Fibroblast of skin of right quadriceps (primary cell): ENCODE measurements around the gene INSRR.
A peak's percentile ranks its signal among the peaks of the same experiment; 100 is the strongest.

ENCODE experiments used
- DNase-seq: peaks from one replicate; pipeline ENCODE4 v3.0.0-alpha.2; 2013

Gene INSRR

DNA sequence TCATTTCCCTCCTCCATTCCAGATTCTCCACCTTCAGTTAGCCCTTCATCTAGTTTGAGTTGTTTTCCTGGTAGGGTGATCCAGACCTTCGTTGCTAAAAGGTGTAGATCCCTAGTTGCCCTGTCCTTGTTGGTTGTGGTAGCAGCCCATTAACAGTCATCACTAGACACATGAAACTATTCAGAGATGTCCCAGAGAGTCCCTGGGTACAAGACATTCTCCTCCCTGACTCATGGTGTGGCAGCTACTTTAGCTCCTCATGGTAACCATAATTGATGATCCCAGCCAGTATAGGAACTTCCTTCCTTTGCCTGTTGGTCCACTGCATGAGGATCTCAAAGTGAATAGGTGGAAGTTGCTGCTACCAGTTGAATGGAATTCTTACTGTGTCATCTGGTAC, 36.2 kb downstream of the INSRR start:
- no peak for DNase-seq

DNA sequence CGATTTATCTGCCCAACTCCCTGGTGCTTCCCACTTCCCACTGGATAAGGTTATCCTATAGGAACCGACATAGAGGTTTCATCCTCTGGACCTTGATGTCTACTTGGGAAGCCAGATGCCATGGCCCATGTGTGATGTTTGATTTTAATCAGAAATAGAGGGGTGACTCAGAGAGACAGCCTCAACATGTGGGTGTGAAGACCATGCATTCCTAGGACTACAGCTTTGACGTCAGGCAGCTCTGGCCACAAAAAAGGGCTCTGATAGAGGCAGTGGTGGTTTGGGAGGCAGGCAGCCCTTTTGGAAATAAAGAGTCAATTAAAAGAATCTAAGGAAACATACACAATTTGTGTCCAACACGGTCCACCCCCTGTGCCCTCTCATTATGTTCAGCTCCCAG, 37.1 kb downstream of the INSRR start:
- DNase-seq: peak; percentile 73

DNA sequence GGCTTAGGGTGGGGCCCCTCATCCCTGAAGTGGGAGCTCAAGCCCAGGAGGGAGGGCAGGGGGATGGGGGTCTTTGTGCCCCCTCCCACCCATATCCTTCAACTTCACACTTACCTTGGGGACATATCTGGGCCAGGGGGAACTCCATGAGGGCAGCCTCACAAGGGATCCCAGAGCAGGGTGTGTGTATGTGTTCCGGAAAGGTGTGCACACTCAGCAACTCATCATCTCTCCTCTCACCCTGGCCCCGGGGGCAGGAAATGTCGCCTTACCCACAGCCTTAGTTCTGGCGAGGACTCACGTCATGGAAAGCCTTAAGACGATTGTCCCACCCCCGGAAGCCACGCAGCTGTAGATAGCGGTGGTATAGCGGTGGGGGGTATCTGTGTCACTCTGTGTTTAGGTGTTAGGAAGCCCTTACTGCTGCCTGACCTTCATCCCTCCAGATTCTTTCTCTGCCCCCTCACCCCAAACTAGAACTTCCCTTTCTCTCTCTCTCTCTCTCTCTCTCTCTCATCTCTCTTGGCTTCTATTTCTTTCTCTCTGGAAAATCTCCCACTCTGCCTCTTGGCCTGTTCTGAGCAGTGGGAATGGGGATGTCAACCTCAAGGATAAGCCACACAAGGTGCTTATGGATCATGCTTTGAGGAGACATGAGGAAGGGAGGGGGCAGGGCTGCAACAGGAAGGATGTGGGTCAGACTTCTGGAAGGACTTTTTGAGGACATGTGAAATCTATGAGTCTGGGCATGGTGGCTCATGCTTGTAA, 42.2 kb downstream of the INSRR start, which contains the start of gene SH2D2A:
TSS of gene SH2D2A (minus strand) at position 288 of the 768 bp plus-strand sequence. CDS start at position 148, 140 bp downstream.
- peak; percentile 61 for DNase-seq

DNA sequence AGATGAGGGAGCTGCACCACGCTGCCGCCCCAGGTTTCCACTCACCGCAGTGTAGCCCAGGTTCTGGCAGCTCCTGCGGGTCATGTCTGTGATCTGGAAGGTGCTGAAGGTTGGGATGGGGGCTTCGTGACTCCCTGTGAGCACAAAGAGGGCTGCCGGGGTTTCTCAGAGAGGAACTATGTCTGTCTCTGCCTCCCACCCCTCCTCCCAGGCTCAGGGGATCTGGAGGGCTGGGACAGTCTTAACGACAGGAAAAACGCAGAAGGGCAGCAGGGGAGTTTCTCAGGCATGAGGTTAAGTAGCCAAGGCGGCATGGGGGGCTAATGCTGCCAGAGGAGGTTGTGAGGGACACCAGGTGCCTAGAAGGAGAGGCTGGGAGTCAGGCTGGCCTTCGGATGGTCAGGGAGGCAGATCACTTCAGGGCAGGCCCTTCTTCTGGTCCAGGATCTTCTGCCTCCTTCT, 42.9 kb downstream of the INSRR start:
- DNase-seq: no peak

DNA sequence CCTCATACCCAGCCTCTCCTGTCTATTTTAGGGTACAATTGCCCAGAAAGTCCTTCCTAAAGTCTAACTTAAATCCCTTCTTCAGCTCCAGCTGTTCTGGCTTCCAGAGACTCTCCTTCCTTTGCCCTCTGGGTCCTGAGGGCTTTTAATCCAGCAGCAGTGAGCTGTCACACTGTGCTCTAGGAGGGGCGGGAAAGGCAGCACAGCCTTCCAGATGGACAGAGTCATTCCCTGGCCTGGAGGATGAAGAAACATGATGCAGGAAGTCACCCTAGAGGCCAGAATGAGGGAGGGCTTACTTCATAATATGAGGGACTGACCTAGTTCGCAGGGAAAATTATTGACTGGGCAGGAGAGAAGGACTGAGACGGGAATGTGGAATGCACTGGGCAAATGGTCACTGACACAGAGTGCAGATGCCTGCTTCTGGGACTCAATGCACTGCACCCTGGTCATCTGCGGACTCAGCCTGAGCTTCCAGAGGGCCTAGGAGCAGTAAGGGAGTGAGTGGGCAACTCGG, 43.5 kb downstream of the INSRR start:
- DNase-seq: peak; percentile 52

DNA sequence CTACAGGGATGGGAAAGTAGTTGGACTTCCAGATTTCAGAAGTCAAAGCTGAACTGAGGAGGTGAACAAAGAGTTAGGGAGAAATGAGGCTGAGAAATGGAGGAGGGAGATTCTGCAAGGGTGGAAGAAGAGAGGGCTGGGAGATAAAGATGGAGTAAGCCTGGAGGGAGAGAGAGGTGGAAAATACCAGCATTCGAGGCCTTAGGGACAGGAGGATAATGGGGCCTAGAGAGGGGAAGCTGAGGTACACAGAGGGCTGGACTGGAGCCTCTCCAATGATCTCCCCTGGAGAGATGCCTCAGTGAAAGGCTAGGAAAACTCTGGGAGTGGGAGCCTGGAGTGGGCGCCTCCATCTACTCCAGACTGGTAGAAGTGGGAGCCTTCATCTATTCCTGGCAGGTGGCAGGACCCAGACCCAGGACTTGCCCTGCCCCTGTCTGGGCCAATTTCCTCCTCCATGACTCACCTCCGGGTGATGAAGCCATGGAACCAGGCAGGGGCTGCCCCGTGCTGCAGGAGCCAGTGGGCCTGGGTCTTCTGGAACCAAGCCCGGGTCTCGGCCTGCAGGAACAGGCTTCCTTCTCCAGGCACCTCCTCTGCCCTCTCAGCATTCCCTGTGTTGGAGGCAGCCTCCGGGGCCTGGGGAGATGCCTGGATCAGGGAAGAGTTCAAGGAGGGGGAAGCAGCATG, 44.2 kb downstream of the INSRR start:
- DNase-seq: no peak

DNA sequence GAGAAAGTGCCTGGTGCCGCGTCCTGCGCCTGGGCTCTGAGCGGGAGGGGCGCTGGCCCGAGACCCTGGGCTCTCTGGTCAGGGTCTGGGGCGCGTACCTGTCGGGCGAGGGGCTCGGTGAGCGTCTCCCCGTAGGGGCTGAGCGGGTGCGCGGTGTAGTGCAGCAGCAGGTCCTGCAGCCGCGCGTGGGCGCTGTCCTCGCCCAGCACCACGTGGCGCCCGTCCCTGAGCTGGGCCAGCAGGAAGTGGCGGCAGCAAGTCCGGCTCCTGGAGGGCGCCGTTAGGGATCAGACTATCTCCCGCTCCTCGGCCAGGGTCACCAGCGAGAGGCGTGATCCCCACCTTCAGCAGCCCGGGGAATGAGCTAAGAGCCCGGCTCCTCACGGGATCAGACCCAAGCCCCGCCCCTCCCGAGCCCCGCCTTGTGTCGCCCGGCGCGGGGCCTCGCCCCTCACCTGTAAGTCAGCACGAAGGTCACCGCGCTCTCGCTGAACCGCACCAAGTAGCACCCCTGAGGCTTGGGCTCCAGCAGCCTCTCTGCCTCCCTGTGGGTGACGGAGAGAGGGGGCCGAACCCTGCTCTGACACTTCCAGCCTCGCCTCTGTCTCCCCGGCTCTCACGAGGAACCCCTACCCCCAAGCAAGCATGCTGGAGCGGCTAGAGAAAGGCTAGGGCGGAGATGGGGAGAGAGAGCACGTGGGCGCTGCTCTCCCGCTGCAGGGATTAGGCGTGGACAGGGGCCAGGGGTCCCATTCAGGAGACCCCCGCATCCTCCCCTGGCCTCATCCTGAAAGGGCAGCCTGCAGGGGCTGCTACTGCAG, 45.0 kb downstream of the INSRR start:
- DNase-seq: no peak

DNA sequence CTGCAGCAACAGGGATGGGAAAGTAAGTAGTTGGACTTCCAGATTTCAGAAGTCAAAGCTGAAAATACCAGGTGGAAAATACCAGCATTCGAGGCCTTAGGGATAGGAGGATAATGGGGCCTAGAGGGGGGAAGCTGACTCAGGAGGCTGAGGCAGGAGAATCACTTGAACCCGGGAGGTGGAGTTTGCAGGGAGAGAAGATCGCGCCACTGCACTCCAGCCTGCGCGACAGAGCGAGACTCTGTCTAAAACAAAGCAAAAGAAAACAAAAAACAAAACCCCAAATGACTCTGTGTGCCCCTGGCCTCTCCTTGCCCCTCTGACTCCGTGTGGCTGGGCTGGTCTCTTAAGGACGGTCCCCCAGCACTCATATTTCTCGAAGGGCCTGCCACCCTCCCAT, 45.6 kb downstream of the INSRR start:
- no peak for DNase-seq

DNA sequence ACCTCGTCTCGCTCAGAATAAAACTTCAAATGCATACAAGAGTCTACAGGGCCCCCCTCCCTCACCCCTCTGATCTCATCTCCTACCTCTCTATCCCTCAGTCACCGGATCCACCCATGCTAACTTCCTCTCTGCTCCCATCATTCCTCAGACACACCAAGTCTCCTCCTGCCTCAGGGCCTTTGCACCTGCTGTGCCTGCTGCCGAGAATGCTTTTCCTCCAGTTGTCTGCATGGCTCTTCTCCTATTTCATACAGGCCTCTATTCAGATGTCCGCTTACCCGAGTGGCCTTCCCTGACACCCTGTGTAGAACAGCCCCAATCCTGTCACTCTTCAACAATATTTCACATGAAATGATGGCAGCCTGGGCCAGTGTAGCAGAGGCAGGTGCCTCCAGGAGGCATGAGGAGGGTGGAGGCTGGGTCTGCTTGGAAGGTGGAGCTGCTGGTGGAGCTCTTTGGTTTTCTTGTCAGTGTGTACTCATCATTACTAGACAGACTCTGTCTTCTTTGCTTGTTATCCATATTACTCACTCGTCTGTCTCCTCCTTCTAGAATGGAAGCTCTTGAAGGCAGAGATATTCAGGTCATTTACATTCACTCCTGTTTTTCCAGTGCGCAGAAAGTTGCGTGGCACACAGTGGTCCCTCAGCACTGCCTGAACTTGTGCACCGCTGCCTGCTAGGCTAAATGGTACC, 46.5 kb downstream of the INSRR start:
- DNase-seq: no peak

DNA sequence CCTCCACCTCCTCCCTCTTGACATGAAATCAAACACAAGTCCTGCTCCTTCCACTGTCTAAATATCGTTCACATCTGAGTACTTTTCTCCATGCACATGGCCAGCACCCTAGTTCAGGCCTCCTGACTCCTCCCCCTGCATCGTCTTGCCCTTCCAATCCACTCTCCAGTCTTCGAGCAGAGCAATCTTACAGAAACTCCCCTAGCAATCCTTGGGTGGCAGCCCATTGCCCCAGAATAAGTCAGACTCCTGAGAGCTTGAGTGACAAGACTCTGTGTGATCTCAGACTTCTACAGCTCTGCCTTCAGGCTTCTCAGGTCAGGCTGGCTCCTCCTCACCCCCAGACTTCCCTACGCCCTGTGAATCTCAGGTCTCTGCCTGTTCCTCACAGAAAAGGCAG, 47.7 kb downstream of the INSRR start:
- no peak for DNase-seq

DNA sequence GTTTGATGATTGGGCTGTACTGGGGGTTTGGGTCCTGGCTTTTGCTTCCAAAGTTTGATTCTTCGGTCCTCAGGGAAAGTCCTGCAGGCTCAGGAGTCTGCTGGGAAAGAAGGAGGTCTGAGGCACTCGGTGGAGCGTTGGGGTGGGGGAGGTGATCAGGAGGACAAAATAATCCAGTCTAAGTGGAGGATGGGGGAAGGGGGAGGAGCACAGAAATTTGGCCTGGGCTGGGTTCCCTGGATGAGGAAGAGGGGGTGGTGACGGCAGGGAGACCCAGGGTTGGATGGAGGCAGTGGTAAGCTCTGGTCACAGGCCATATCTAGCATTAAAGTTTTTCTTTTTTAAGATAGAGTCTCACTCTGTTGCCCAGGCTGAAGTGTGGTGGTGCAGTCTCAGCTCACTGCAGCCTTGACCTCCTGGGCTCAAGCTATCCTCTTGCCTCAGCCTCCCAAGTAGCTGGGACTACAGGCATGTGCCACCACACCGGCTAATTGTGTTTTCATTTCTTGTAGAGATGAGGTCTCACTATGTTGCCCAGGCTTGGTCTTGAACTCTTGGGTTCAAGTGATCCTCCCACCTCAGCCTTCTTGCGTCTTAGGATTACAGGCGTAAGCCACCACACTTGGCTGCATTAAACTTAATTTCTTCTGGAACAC, 49.1 kb downstream of the INSRR start:
- no peak for DNase-seq

DNA sequence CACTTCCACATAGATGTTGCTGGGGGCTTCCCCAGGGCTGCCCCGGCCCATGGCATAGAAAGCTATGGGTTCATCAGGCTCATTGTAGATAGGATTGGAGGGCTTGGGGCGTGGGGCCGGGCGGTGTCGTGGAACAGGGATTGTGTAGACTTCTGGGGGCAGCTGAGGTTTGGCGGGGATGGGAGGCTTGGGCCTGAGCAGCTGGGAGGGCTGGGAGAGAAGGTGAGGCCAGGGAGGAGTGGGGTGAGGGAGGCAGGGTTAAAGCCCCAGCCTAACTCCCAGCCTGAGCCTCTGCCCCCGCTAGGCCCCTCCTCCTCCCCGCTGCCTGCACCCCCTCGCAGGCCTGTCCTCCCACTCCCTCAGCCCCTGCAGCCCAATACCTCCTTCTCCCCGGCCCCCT, 49.6 kb downstream of the INSRR start:
- no peak for DNase-seq

DNA sequence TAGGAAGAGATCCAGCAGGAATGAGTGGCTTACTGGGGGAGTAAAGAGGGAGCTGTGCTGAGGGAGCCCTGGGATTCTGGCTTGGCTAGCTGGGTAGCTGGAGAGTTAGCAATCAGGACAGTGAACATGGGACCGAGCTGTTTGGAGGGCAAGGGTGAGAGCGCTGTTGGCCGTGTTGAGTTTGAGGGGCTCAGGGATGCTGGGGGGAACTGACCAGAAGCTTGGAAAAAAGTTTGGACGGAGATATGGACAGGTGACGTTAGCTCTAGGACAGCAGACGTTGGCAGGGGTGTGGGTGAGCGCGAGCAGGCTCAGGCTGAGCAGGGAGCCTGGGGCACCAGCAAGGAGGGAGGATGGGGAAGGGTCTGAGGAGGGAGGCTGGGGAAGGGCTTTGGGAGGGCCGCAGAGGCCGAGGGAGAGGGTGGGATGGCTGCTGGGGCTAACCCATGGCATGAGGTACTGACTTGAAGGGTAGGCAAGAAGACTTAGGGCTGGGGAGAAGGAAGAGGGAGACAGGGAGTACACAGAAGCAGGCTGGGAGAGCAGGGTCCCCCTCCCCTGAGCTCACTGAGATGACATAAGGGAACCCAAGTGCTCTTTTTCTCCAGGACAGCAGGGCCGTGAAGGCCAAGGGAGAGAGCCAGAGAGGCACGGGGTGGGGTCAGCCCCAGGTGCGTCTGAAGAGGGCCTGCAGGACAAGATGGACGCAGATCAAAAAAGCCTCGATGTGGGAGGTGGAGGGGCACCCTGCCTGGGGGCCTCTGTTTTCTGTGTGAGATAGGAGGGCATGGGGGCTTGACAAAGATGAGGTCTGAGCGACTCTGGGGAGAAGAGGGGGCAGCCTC, 50.5 kb downstream of the INSRR start:
- no peak for DNase-seq

DNA sequence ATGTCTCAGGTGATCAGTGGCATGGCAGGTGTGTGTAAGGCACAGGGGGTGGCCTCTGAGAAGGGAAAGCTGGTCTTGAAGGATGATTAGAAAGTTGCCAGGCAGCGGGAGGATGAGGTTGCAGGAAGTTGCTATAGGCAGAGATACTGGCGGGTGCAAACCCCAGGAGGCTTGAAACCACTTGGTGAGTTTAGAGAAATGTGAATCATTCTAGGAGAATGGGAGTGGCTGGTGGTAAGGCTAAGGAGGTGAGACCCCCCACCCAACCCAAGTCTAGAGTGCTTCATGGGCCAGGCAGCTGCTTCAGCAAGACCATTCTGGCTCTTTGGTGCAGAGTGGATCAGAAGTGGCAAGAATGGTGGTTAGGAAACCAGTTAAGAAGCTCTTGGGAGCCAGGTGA, 51.3 kb downstream of the INSRR start:
- DNase-seq: no peak

DNA sequence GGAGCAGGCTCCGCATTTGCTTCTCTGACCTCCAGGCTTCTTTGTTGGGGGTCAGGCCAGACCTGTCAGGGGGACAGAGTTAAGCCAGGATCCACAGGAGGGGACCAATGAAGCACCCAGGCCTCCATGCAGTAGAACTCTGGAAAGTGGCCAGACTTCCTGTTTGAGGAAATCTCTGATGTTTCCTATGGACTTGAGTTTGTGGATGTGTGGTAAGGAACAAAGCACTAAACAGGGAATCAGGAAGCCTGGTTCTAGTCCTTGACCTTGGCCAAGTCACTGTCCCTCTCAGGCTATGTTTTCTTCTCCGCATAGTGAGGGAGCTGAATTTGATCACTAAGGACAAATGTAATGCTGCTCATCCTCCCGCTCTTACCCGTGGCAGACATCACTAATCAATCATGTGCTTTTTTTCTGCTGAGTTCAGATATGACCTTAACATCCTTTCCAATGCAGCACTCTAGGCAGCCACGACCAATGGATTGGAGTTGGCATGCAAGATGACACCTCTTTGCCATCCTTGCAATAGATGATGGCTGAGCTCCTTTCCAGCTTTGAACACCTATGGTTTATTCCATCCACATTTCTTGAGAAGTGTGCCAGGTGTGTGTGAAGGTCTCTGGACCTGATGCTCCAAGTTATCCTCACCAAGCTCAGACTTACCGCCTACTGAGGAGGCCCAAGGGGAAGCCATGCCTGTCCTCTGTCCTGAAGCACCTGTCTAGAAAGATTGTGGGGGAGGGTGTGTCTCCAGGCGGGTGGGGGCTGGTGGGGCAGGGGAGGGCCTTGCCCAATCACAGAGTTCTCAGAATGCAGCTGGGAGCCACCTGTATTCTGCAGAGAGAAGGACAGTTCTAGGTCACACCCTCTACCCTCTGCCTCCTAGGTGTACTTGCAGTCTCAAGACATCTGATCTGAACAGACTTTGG, 52.1 kb downstream of the INSRR start:
- no peak for DNase-seq

DNA sequence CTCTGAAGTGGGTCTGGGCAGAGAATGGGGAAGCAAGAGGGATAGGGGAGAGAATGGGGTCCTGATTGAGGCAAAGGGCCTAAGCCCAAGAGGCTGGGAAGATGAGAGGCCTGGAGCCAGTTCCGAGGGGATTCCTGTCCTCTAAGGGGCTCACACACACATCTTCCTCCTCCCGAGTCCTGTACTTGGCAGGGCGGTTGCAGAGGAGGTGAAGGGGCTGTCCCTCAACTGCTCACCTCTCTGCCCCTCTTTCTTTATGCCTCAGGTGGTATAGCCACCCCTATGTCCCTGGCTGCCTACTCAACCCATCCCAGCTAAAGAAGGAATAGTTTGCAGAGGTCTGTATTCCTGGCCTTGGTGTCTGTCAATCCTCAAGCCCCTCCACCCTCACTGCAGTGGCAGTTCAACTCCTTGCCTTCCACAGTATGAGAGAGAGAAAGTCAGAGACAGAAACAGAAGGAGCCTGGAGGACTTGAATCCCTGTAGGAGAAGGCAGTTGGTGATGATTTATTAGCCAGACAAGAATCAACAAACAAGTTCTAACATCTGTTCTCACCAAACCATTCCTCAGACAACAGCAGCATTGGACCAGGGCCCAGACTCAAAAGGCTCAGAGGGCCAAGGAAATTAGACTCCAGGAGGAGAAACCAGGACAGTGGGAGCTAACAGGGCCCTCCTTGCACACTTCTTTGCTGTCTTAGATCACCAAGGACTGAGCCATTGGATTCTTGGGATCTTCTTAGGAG, 53.0 kb downstream of the INSRR start:
- peak; percentile 92 for DNase-seq

DNA sequence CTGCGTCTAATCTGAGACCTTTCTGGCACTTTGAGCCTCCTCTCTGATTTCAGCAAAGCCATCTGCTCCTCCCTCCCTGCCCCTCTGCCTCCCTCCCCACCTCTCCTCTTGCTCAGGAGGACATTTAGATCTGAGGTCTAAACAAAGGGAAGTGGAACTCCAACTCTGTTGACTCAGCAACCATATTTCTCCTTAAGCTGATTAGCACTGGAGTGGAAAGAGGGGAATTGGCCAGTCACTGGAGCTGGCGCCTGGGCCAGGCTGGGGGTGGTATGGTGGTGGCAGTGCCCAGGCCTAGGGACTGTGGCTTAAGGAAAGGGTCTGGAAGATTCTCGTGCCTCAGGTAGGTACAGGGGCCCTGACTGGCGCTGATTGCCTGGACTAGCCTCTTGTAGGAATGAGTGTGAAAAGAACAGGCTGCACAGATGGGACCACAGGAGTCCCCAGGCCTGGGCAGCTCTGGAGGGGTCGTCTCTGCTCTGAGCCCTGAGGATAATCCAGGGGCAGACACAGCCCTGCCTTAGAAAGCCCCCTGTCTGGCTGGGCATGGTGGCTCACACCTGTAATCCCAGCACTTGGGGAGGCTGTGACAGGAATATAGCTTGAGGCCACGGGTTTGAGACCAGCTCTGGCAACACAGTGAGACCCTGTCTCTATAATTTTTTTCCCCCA, 54.2 kb downstream of the INSRR start:
- DNase-seq: peak; percentile 51

DNA sequence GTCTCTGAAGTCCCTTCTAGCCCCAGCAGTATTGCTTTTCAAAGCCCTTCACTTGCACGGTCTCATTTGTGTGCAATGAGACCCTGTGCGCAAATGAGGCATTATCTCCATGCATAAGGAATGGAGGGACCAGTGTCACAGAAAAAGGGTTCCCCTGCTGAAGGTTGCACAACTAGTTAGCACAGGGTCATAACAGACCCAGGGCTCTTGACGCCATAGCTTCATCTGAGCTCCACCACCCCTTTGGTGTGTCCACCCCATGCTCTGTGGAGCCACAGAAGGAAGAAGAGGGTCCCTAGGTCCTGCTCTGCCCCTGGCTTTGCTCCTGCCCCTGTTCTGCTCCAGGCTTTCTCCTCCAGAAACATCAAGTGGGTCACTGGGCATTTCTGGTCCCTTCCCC, 54.9 kb downstream of the INSRR start:
- no peak for DNase-seq
